IMR-90 (cell line): ENCODE results near the gene ADGRG4.

Experiments used
- CHD1 ChIP-seq: IDR thresholded peaks from 2 replicates; pipeline ENCODE4 v1.6.1; 2012; ENCODE audit warnings: low read depth, low read length, improper control_type of control experiment
- CTCF ChIP-seq: conservative IDR thresholded peaks from 2 replicates; pipeline ENCODE4 v1.5.1; 2012; ENCODE audit warnings: mild to moderate bottlenecking, low read depth, low read length, improper control_type of control experiment
- RAD21 ChIP-seq: IDR thresholded peaks from 2 replicates; pipeline ENCODE4 v1.6.1; 2012; ENCODE audit warnings: low read length, improper control_type of control experiment
- RCOR1 ChIP-seq: IDR thresholded peaks from 2 replicates; pipeline ENCODE4 v1.6.1; 2012; ENCODE audit warnings: mild to moderate bottlenecking, low read length, improper control_type of control experiment; ENCODE audit not compliant: insufficient replicate concordance

GRCh38 chrX:136322064-136322463 lies 21.3 kb downstream of the ADGRG4 start:
- TF ChIP-seq CTCF (no peak), RCOR1 (no peak), RAD21 (no peak), CHD1 (no peak)
